ENCODE measurements around the gene APBB2. TPM values are rescaled to one million over a fixed set of nuclear protein-coding genes. Genes with fewer than 3 reads are reported as not detected.
"Not testable (repeated sequence)": the region's sequence is repeated elsewhere in the genome, so short reads cannot be mapped to it uniquely, and the experiment has no call there.

APBB2 gene
- total RNA-seq, 2 donors from 2014 or later = 134 to 137 TPM

DNA sequence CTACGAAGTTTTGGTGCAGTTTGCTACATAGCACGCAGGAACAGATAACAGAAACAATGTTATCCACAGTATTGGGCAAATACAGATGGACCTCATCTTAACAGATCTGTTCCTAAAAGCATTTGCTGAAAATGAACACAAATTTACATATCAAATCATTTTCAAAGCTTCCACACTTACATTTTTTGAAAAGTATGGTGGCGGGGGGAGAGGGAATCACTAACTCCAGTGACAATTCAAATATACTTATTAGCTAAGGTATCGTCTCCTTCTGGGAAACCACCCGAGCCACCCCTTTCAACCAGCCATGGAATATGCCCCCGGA, 289.6 kb downstream of the APBB2 start:
- DNase-seq (ENCODE audit: low spot score) = no peak

GRCh38 chr4:40924096-40924792, 290.1 kb downstream of the APBB2 start:
- Histone ChIP-seq H3K27ac (peak overlapping the region; percentile 81 to 87), H3K4me3 (peak overlapping the region; percentile 47), H3K36me3 (peaks cover 7% of the 10 kb centered on the region), H3K27me3 (replicated peaks; ENCODE audit: insufficient read depth) (no peaks in the 10 kb centered on the region), H3K4me1 (ENCODE audit: control insufficient read depth in 1 of 2, low read depth in 2 of 2) (peaks cover 6 to 30% of the 10 kb centered on the region in 2 donors), H3K9me3 (no peaks in the 10 kb centered on the region)
- DNase-seq (ENCODE audit: low spot score) (no peak), ATAC-seq (ENCODE audit: insufficient number of reproducible peaks, low FRiP score, low read depth) (peak; percentile 31)
- TF ChIP-seq CTCF (IDR thresholded peaks at IDR 0.05) = peak; percentile 91

More for the DNA sequence above, 289.6 kb downstream of the APBB2 start:
- TF ChIP-seq CTCF (IDR thresholded peaks at IDR 0.05) = no peak
- Histone ChIP-seq H3K27ac (peak overlapping the region; percentile 81 to 87), H3K4me3 (no peak overlapping the region), H3K27me3 (replicated peaks; ENCODE audit: insufficient read depth) (no peaks in the 10 kb centered on the region), H3K9me3 (no peaks in the 10 kb centered on the region), H3K36me3 (peaks cover 7% of the 10 kb centered on the region), H3K4me1 (ENCODE audit: control insufficient read depth in 1 of 2, low read depth in 2 of 2) (peaks cover 6 to 27% of the 10 kb centered on the region in 2 donors)
- ATAC-seq (ENCODE audit: insufficient number of reproducible peaks, low FRiP score, low read depth) = no peak

DNA sequence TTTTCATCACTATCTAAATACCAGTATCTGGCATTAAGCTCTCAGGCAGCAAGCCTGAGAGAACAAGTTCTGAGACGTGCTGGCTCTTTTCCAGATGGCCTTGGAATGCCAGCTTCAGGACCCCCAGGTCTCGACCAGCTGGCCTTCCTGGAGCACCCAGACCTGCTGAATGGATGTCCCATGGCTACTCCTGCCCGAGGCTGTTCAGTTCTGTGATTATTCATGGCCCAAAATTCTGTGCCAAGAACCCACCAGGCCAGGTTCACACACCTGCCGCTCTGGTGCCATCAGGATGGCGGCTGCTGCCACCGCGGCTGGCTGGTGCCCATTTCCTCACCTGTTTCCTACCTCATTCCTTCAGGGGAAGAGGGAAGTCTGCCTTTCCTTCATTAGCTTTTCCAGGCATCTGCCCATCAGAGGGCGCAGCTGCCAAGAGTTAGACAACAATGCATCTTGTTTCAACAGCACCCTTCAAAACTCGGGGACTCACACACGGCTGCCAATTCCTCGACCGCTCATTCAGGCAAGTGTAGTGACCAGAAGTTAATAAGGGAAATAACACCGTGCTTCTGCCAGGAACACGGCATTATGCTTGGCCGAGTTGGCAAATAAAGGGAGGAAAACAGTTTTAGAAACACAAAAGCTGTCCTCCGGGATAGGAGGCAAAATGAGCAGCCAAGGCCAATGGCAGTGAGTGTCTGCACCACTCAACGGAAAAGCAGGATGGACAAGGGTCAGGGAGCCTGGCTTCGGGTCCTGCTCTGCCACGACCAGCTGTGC, 290.8 kb downstream of the APBB2 start:
- peaks cover 7% of the 10 kb centered on the region for H3K36me3 ChIP-seq
- H3K9me3 ChIP-seq = no peaks in the 10 kb centered on the region
- DNase-seq (ENCODE audit: low spot score) = peak; percentile 36
- TF ChIP-seq CTCF (IDR thresholded peaks at IDR 0.05) = no peak
- ATAC-seq (ENCODE audit: insufficient number of reproducible peaks, low FRiP score, low read depth) = no peak
- H3K4me3 ChIP-seq = peak overlapping the region; percentile 47
- H3K27ac ChIP-seq = peak overlapping the region; percentile 81 to 87
- H3K27me3 ChIP-seq (replicated peaks; ENCODE audit: insufficient read depth) = no peaks in the 10 kb centered on the region
- H3K4me1 ChIP-seq (ENCODE audit: control insufficient read depth in 1 of 2, low read depth in 2 of 2) = peaks cover 10 to 38% of the 10 kb centered on the region in 2 donors

GRCh38 chr4:40919976-40920375, 294.4 kb downstream of the APBB2 start:
- DNase-seq (ENCODE audit: low spot score); H3K27ac ChIP-seq; H3K27me3 ChIP-seq (replicated peaks; ENCODE audit: insufficient read depth); H3K9me3 ChIP-seq; H3K36me3 ChIP-seq; H3K4me3 ChIP-seq; ATAC-seq (ENCODE audit: insufficient number of reproducible peaks, low FRiP score, low read depth): not testable (repeated sequence)
- H3K4me1 ChIP-seq (ENCODE audit: control insufficient read depth in 1 of 2, low read depth in 2 of 2) = peaks cover 37 to 67% of the 10 kb centered on the region in 2 donors

DNA sequence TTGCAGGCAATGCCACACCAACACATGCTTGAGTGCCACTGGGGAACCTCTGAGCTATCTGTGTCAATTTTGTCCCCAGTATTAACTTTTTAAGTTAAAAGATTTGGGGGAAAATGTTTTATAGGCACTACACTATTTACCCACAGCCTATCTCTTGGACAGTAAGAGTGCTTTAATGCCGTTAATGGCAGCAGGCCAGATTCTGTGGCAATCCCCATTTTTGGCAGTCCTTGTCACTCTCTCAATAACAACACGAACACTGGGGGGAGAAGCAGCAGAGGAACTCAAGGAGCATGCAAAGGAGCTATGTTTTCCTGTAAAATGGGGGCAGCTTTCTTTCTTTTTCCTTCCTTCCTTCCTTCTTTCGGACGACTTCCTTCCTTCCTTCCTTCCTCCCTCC, 296.0 kb downstream of the APBB2 start:
- no peaks in the 10 kb centered on the region for H3K27me3 ChIP-seq (replicated peaks; ENCODE audit: insufficient read depth)
- ATAC-seq (ENCODE audit: insufficient number of reproducible peaks, low FRiP score, low read depth) = no peak
- peaks cover 31 to 58% of the 10 kb centered on the region in 2 donors for H3K4me1 ChIP-seq (ENCODE audit: control insufficient read depth in 1 of 2, low read depth in 2 of 2)
- no peaks in the 10 kb centered on the region for H3K9me3 ChIP-seq
- H3K27ac ChIP-seq = peak overlapping the region in 1 of 2 donors; percentile 90
- peaks cover 7% of the 10 kb centered on the region for H3K36me3 ChIP-seq
- TF ChIP-seq CTCF (IDR thresholded peaks at IDR 0.05) = no peak
- DNase-seq (ENCODE audit: low spot score) = no peak
- H3K4me3 ChIP-seq = no peak overlapping the region
